Gastroesophageal sphincter (tissue), 4 donors: ENCODE data around the gene CALCR. TPM values are rescaled to one million over a fixed set of nuclear protein-coding genes. Genes with fewer than 3 reads are reported as not detected.

Source experiments
- ATAC-seq: fragments of 150-250 bp; one replicate; pipeline ENCODE4 v1.9.1; 2016; ENCODE audit warnings: mild to moderate bottlenecking, moderate library complexity
- H3K27ac ChIP-seq, 4 donors: fragments of 200-600 bp; sonication (generic) in 3 of 4; 1 replicate in 3 of 4; 2 replicates in 1 of 4; pipeline ENCODE4 v1.5.1; 2016 to 2019
- H3K27me3 ChIP-seq: fragments of 200-600 bp; sonication (generic); one replicate; pipeline ENCODE4 v1.5.1; 2019
- H3K36me3 ChIP-seq, 2 donors: fragments of 200-600 bp; sonication (generic); one replicate each; pipeline ENCODE4 v1.5.1; 2019; ENCODE audit warnings: control low read depth in 1 of 2
- H3K4me1 ChIP-seq, 3 donors: fragments of 200-600 bp; sonication (generic); 1 replicate in 2 of 3; 2 replicates in 1 of 3; pipeline ENCODE4 v1.5.1; 2016 to 2019; ENCODE audit warnings: control low read depth in 2 of 3
- H3K4me3 ChIP-seq, 2 donors: fragments of 200-600 bp; sonication (generic); one replicate each; pipeline ENCODE4 v1.5.1; 2019; ENCODE audit warnings: mild to moderate bottlenecking in 1 of 2, moderate library complexity in 1 of 2
- H3K9me3 ChIP-seq, 3 donors: fragments of 200-600 bp; sonication (generic); one replicate each; pipeline ENCODE4 v1.5.1; 2017 to 2019; ENCODE audit warnings: control low read depth in 2 of 3
- CTCF ChIP-seq, 4 experiments: fragments of 200-600 bp in 2 of 4; fragments of 450-650 bp in 2 of 4; sonication (generic) in 1 of 4; IDR thresholded peaks; one replicate each; pipeline ENCODE4 v1.5.1; 2017 to 2019; ENCODE audit warnings: antibody characterized with exemption in 4 of 4, mild to moderate bottlenecking in 2 of 4, moderate library complexity in 2 of 4
- EP300 ChIP-seq: sonication (generic); formaldehyde crosslinking; IDR thresholded peaks from one replicate; pipeline ENCODE4 v1.6.1; 2017; ENCODE audit warnings: antibody characterized with exemption, mild to moderate bottlenecking
- POLR2A ChIP-seq, 2 donors: fragments of 450-650 bp; IDR thresholded peaks; one replicate each; pipeline ENCODE4 v1.6.1; 2017; ENCODE audit warnings: antibody characterized with exemption in 2 of 2, mild to moderate bottlenecking in 2 of 2, moderate library complexity in 1 of 2
- POLR2AphosphoS5 ChIP-seq: sonication (generic); formaldehyde crosslinking; IDR thresholded peaks from one replicate; pipeline ENCODE4 v1.6.1; 2017; ENCODE audit warnings: antibody characterized with exemption
- WGBS, 2 donors: methylation state at CpG; one replicate each; pipeline ENCODE4 v1.1.5; 2018; ENCODE audit warnings: low coverage in 1 of 2; 5-methylcytosine and 5-hydroxymethylcytosine counted together
- total RNA-seq, 4 donors: library from RNA; depleted of rRNA; stranded (reverse); fragments of >200 nt; gene quantifications; one replicate each; pipeline ENCODE4 v1.1.0, GENCODE V29; 2016

The CALCR gene
- total RNA-seq, 4 donors from 2014 or later, result 0.27 TPM; not detected in 3

- H3K27me3 ChIP-seq, result no peaks in the 10 kb centered on the region
- no peak overlapping the region for H3K4me3 ChIP-seq
- H3K36me3 ChIP-seq, result no peaks in the 10 kb centered on the region
- ATAC-seq, result no peak
- H3K9me3 ChIP-seq, result no peaks in the 10 kb centered on the region
- TF ChIP-seq POLR2AphosphoS5 (no peak), POLR2A (IDR thresholded peaks at IDR 0.05) (no peak), CTCF (IDR thresholded peaks at IDR 0.05) (no peak), EP300 (no peak)
- 24 to 41% methylated on average over 1 of the region's 1 CpG for WGBS, 2 donors
- H3K27ac ChIP-seq, result no peak overlapping the region
- H3K4me1 ChIP-seq, result no peaks in the 10 kb centered on the region
These were observed 36.5 kb downstream of the CALCR start for GRCh38 chr7:93538061-93538460.

GRCh38 chr7:93535616-93536015, 38.9 kb downstream of the CALCR start:
- Histone ChIP-seq H3K27me3 (no peaks in the 10 kb centered on the region), H3K4me3 (no peak overlapping the region), H3K4me1 (no peaks in the 10 kb centered on the region), H3K36me3 (no peaks in the 10 kb centered on the region), H3K27ac (no peak overlapping the region), H3K9me3 (no peaks in the 10 kb centered on the region)
- ATAC-seq, result no peak
- TF ChIP-seq EP300 (no peak), POLR2AphosphoS5 (no peak), POLR2A (IDR thresholded peaks at IDR 0.05) (no peak), CTCF (IDR thresholded peaks at IDR 0.05) (no peak)

GRCh38 chr7:93530701-93531100, 43.8 kb downstream of the CALCR start:
- Histone ChIP-seq H3K27me3 (no peaks in the 10 kb centered on the region), H3K4me3 (no peak overlapping the region), H3K4me1 (no peaks in the 10 kb centered on the region), H3K36me3 (no peaks in the 10 kb centered on the region), H3K27ac (no peak overlapping the region), H3K9me3 (no peaks in the 10 kb centered on the region)
- TF ChIP-seq POLR2A (IDR thresholded peaks at IDR 0.05) (no peak), CTCF (IDR thresholded peaks at IDR 0.05) (no peak), EP300 (no peak), POLR2AphosphoS5 (no peak)
- no peak for ATAC-seq

GRCh38 chr7:93516834-93517233, 57.7 kb downstream of the CALCR start:
- no peaks in the 10 kb centered on the region for H3K27me3 ChIP-seq
- no peaks in the 10 kb centered on the region for H3K9me3 ChIP-seq
- WGBS, 2 donors, result 79 to 91% methylated on average over 4 of the region's 4 CpGs
- no peaks in the 10 kb centered on the region for H3K36me3 ChIP-seq
- TF ChIP-seq POLR2A (IDR thresholded peaks at IDR 0.05) (no peak), CTCF (IDR thresholded peaks at IDR 0.05) (no peak), EP300 (no peak), POLR2AphosphoS5 (no peak)
- H3K27ac ChIP-seq, result no peak overlapping the region
- no peaks in the 10 kb centered on the region for H3K4me1 ChIP-seq
- no peak overlapping the region for H3K4me3 ChIP-seq
- no peak for ATAC-seq

- no peak overlapping the region for H3K27ac ChIP-seq
- no peak for ATAC-seq
- H3K9me3 ChIP-seq, result no peaks in the 10 kb centered on the region
- no peak overlapping the region for H3K4me3 ChIP-seq
- TF ChIP-seq CTCF (IDR thresholded peaks at IDR 0.05) (no peak), POLR2AphosphoS5 (no peak), POLR2A (IDR thresholded peaks at IDR 0.05) (no peak), EP300 (no peak)
- H3K4me1 ChIP-seq, result no peaks in the 10 kb centered on the region
- 63 to 72% methylated on average over 1 of the region's 1 CpG for WGBS, 2 donors
- no peaks in the 10 kb centered on the region for H3K36me3 ChIP-seq
- no peaks in the 10 kb centered on the region for H3K27me3 ChIP-seq
These were observed 59.4 kb downstream of the CALCR start for GRCh38 chr7:93515144-93515543.
